GM19463 (cell line): ENCODE measurements around the gene SGPP2.
"Not testable (repeated sequence)": the region's sequence is repeated elsewhere in the genome, so short reads cannot be mapped to it uniquely, and the experiment has no call there.

Source experiments
- ATAC-seq: cut with Tn5 transposase; IDR thresholded peaks from one replicate; pipeline ENCODE4 v1.9.1; 2021; ENCODE audit warnings: mild to moderate bottlenecking, moderate library complexity; ENCODE audit not compliant: unreplicated experiment

Gene SGPP2, protein sequence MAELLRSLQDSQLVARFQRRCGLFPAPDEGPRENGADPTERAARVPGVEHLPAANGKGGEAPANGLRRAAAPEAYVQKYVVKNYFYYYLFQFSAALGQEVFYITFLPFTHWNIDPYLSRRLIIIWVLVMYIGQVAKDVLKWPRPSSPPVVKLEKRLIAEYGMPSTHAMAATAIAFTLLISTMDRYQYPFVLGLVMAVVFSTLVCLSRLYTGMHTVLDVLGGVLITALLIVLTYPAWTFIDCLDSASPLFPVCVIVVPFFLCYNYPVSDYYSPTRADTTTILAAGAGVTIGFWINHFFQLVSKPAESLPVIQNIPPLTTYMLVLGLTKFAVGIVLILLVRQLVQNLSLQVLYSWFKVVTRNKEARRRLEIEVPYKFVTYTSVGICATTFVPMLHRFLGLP

DNA sequence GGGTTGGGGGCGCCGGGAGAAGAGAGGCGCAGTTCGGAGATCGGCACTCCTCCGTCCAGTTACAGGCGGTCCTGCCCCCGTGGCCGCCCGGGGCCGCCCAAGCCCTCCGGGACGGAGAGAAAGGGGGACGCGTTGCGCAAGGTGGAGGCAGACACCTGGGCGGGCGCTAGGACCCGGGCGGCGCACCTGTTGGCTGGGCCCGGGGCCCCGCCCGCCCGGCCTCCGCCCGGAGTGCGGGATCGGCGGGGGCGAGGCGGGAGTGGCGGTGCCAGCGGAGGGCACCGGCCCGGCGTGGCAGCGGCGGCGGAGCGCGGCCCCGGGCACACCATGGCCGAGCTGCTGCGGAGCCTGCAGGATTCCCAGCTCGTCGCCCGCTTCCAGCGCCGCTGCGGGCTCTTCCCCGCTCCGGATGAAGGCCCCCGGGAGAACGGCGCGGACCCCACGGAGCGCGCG lies at the start of gene SGPP2:
Gene SGPP2, plus strand, starts transcription at position 268 of the 453 bp plus-strand sequence. Its CDS starts 60 bp downstream, at position 328.
- ATAC-seq: peak; percentile 20

DNA sequence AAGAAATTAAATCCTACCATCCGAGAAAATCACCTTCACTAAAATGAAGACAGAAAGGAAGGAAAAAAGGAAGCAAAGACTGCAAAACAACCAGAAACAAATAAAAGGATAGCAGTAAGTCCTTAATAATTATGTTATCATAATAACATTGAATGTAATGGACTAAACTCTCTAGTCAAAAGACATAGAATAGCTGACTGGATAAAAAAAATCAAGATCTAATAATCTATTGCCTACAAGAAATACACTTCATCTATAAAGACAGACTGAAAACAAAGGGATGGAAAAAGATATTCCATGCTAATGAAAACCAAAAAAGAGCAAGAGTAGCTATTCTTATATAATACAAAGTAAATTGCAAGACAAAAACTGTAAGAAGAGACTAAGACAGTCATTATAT lies 48.5 kb upstream of the SGPP2 start:
- ATAC-seq: no peak

DNA sequence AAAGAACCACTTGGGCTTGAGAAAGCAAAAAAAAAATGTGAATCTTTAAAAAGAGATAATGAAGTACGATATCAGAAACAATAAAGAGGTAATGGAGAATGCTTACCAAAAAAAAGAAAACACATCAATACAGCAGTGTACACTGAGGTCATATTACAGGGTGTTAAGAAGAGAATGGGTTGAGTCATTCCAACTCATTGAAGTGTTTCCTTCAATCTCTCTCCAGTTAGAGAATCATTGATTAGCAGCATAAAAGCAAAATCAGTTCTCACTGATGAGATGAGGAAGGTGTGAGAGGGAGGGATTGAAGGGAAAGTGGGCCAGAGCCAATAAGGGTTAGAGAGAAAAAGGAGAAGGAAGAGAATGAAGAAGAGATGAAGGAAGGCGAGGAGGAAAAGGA lies 43.9 kb upstream of the SGPP2 start:
- no peak for ATAC-seq

DNA sequence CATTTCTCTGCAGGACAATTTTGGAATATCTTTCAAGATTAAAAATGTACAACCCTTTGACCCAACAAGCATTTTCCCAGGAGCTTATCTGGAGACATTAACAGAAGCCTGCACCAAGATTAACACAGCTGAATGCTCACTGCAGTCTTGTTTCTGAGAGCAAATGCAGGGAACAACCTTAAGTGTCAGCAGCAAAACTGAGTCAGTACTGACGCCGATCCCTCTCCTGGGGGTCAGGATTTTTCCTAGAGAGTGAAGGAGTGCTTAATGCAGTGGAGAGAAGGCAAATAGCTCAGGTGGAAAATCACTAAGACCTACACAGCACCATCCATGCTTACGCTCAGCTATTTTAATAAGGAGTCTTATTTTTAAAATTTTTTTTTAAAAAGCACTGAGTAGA lies 42.8 kb upstream of the SGPP2 start:
- ATAC-seq: no peak

DNA sequence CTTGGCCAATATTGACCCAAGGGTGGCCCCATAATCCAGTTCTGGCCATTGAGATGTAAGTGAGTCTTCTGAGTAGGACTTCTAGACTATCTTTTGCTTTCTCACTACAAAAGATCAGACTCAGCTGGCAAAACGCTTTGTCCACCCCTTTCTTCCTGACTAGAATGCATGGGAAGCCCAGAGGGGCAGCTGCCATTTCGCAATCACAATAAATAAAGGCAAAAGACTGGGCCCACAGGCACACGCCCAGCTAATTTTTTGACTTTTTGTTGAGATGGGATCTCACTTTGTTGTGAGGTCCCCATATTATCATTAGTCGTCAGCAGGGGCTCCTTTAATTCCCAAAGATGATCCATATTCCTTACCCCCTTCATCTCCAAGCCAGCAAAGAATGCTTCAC lies 41.1 kb upstream of the SGPP2 start:
- no peak for ATAC-seq

DNA sequence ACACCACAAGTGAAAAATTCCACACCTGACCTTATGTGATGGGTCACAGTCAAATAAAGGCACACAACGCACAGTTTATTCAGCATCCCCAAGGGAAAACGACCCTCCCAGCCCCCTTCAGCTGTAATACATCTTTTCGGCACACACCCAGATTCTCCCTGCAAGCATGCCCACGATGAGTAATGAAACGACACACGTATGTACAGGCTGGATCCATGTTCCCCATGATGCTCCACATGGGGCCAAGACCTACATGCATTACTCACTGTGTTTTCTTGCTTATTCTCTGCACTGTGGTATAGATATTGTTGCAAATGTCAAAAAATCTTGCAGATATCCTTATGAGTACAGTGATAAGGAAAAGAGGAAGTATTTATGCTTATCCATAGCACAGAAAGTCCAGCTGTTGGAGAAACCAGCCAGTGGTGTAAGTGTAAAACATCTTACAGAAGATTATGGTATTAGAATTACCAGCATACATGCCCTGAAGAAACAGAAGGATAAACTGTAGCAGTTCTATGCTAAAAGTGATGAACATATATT lies 32.5 kb upstream of the SGPP2 start:
- ATAC-seq: no peak

DNA sequence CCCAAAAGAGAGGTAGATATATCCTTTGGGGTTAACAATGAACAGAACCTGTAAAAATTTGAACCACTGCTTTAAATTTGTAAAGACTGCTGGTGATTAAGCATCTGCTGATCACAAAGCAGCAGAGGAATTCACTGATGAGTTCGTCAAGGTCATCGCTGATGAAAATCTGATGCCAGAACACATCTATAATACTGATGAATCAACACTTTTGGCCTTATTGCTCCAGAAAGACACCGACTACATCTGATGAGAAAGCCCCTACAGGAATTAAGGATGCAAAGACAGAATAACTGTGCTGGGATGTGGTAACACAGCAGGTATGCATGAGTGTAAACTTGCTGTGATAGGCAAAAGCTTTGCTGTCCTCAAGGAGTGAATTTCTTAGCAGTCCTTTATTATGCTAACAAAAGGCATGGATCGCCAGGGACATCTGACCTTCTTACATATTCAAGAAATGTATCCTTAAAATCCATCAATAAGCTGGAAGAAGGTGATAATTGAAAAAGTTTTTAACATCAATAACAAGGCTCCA lies 30.5 kb upstream of the SGPP2 start:
- no peak for ATAC-seq

DNA sequence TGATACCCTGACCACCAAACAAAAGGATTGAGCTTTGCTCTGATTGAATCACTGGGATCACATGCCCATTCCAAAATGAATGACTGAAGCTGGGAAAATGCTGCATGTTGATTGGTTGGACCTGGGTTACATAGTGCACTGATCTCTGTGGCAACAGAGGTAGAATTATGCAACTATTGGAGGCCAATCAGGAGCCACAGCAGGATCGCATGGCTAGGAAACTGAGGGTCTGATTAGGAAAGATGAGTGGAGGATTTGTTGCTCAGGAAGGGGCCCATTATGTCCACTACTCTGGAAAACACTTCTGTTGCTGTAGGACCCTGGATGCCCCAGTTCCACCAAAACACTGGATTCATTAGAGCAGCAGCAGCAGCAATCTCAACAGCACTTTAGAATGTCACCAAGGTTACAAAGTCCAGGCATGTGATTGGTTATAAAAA lies 25.9 kb upstream of the SGPP2 start:
- no peak for ATAC-seq

DNA sequence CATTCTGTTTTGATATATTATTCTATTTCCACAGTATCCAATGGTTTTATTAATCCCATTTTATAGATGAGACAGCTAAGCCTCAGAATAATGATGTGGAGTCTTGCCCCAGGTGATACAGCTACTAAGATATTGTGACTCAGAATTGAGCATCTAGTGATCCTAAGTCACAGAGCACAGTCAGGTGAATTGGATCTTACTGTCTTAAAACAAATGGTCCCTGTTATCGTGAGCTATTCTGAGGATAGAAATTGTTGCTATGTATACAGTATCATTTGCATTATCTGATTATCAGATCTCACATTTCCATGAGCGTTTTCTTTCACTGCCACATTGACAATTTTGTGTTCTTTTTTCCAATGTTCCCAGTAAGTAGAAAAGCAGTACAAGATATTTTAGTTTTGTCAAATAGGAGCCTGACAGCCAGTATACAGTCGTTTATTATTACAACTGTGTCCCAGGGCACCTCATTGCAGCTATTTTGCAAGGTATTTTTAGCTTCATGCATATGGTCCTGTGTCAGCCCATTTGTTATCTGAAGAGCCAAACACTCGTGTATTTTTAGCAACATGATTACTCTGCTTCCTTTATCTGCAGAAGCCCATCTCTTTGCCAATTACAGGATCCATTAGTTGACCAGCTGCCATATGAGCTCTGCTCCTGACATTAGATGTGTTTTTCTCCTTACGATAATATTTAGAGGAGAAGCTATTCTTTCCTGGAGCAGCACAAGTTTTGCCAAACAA lies 25.1 kb upstream of the SGPP2 start:
- ATAC-seq: no peak

DNA sequence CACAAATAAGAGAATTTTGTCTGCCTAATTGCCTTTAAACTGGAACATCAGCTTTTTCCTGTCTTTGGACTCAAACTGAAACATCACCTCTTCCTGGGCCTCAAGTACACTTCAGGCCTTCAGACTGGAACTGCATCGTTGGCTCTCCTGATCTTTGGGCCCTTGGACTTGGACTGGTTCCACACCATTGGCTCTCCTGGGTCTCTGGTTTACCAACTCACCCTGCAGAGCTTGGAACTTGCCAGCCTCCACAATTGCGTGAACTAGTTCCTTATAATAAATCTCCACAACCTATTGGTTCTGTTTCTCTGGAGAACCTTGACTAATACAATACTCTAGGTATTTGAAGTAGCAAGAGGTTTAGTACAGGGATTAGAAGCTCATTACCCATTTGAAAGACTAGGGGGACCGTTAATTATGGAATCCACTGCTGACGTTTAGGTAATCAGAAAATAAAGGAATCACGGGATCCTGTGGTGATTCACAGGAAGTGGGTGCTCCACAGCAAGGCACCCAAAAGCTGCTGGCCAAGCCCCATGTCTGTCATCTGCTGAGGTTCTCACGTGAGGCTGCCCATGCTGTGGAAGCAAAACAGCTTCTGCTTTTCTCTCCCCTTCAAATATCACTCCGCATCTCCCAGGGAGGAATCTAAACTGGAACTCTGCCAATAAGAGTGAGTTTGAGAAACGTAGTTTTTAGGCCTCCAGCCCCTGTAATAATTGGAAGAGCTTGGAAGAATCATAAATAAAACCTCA lies 20.0 kb upstream of the SGPP2 start:
- no peak for ATAC-seq

DNA sequence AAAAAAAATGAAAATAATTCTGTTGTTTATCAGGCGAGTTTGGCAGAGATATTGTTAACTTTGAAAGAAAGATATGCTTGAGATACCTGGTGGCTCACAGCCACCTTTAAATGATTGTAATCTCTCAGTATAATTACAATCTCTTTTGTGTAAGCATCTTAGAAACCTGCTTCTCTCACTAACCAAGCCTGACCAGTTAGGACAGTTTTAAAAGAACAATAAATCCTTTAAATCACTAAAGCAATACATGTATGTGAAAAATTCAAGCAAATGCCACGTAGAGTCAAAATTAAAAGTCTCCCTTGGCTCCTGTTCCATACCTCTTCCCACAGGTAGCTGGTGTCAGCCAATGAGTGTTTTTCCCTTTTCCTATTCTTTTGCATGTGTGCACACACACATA lies 15.7 kb upstream of the SGPP2 start:
- no peak for ATAC-seq

DNA sequence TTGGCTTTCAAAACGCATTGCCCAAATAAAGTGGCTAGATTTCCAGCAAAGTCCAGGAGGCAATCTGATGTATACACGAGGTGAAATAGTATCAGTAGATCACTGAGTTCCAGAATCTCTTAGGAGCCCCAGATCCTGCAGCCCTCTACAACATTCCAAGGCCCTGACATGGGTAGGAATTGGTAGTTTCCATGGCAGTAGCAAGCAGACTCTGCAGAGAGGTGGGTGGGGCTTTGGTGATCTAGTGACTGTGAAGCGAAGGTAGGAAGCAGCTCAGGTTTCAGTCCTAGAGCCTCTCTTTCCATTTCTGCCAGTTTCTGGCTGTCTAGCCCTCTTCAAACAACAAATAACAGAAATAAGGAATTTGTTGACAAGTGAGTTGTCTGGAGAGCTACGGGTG lies 13.8 kb upstream of the SGPP2 start:
- ATAC-seq: no peak

DNA sequence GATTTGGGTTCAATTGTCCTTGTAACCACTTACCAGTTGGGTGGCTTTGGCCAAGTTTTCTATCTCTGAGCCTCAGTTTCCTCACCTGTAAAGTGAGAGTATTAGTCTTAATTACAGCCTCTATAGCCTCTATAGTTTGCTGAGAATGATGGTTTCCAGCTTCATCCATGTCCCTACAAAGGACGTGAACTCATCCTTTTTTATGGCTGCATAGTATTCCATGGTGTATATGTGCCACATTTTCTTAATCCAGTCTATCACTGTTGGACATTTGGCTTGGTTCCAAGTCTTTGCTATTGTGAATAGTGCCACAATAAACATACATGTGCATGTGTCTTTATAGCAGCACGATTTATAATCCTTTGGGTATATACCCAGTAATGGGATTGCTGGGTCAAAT lies 12.0 kb upstream of the SGPP2 start:
- ATAC-seq: not testable (repeated sequence)

DNA sequence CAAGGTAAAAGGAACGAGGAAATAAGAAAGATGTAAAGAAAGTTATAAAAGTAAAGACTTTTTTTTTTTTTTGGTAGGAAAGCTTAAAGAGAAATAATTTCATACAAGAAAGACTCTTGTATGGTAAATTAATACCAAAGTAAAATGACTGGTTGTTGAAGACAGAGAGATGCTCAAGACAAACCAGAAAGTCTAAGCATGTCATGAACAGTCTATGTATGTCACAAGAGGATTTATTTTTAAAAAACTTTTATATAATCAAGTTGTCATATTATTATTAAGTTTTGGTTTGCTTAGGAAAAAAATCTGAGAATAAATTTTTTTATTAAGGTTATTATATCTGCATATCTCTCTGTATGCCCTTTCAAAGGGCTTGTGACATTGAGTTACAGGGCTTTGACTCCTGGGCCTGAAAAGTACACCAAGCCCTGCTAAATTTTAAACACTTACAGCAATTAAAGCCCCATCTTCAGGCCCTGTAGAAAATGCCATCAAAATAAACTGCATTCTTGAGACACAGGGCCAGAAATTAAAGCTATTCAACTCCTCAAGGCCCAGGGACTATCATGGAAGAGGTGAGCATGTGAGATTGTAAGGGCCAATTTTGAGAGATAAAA lies 10.9 kb upstream of the SGPP2 start:
- ATAC-seq: no peak

DNA sequence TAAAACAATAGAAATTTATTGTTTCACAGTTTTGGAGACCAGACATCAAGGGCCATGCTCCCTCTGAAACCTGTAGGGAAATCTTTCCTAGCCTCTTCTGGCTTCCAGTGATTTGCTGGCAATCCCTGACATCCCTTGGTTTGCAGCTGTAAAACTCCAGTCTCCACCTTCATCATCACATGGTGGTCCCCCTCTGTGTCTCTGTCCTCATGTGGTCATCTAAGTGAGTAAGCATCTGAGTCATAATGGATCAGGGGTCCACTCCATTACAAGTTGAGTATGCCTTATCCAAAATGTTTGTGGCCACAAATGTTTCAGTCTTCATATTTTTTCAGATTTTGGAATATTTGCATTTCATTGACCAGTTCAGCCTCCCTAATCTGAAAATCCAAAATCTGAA lies 5.6 kb upstream of the SGPP2 start:
- no peak for ATAC-seq

DNA sequence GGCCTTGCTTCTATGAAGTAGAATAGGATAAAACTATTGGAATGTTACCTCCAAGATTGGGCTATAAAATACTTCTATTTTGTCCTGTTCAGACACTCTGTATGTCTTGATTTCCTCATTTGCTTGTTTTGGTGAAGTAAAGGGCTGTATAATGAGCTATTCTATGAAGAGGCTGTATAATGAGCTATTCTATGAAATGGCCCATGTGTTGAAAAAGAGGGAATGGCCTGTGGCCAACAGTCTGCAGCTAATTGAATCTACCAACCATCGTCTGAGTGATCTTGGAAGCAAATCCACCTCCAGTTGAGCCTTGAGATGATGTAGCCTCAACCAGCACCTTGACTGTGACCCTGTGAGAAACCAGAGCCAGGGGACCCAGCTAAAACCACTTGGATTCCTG lies 3.8 kb upstream of the SGPP2 start:
- no peak for ATAC-seq

DNA sequence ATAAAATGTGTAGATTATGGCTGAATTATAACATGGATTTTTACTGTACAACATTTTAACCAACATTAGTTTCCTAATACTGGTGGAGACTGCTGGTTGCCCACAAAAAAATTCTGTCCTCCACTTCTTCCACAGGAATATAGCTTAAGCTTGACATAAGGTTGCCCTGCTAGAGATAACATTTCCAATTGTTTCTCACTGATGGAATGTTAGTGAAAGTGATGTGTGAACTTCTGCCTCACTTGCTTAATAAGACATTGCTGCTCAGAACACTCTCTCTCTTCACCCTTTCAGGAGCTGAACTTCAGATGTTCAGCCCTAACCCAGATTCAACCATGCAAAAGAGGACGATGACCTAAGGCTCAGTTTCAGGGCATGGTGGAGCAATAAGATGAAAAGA lies 2.7 kb upstream of the SGPP2 start:
- no peak for ATAC-seq

DNA sequence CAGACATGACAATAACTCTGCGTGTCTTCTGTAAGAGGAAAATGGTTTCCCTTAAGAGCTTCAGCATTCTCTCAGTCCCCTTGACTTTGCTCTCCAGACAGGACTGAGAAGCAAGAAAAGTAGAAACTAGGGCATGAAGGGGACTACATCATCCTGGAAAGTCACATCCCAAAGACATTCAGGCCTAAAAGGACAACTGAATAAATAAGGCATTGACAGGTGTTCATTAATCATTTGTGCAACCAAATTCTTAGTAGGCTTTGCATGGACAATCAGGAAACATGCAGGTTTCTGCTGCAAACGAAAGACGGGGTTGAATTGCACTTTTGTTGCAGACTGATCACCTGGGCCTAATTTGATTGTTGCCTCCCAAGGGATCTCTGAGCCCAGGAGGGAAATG lies 1.2 kb upstream of the SGPP2 start:
- ATAC-seq: no peak

DNA sequence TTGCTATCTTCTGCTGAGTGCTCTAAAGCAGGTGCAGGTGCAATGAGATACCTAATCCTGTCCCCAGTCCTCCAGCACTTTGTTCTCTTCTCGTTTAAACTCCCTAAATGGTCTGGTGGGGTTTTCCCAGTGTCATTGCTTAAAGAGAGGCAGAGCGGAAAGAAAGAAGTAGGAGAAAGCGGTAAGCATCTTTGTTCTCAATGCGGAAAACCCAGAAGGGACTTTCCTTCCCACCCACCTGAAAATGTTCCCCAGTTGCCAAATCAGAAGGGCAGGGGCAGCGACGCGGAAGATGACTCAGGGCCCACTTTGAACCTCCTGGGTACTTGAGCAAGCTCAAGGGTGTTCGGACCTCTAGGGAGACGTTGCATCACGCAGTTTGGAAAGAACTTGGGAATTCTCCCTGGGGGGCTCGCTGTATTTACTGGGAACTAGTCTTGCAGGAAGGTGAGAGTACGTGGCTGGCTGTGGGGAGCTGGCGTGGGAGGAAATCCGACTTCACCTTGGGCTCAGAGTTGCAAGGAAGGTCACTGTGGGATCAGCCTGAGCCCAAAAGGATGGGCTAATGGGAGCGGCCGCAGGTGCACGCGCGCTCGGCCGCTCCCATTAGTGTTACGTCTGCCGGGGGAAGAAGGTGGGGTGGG lies 589 bp upstream of the SGPP2 start:
- peak; percentile 32 for ATAC-seq
